ENCODE results near the gene SMCHD1. TPM values are rescaled to one million over a fixed set of nuclear protein-coding genes. Genes with fewer than 3 reads are reported as not detected.

SMCHD1 gene
- total RNA-seq, 1 donor from 2014 or later, result 54.1 TPM

DNA sequence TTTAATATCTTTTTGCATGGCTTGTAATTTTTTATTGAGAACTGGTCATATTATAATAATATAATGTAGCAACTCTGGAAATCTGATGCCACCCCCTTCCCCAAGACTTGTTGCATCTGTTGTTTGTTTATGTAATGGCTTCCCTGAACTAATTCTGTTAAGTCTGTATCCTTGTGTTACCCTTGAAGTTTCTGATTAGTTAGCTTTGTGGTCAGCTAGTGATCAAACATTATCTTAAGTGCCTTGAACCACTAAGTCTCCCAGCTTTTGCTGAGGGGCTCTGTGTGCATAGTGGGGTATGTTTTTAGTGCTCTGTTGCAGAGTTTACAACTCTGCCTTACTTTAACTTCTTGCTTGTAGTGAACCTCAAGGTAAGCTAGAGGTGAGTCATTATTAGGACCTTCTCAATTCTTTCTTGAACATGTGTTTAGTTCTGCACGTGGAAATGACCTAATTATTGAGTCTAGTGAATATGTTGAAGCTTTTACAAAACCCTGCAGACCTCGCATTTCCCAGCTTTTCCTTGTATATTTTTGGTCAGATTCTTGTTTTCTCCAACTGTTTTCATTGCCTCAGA, 24.8 kb downstream of the SMCHD1 start:
- no peak overlapping the region for H3K27ac ChIP-seq
- TF ChIP-seq, protein P1, sequence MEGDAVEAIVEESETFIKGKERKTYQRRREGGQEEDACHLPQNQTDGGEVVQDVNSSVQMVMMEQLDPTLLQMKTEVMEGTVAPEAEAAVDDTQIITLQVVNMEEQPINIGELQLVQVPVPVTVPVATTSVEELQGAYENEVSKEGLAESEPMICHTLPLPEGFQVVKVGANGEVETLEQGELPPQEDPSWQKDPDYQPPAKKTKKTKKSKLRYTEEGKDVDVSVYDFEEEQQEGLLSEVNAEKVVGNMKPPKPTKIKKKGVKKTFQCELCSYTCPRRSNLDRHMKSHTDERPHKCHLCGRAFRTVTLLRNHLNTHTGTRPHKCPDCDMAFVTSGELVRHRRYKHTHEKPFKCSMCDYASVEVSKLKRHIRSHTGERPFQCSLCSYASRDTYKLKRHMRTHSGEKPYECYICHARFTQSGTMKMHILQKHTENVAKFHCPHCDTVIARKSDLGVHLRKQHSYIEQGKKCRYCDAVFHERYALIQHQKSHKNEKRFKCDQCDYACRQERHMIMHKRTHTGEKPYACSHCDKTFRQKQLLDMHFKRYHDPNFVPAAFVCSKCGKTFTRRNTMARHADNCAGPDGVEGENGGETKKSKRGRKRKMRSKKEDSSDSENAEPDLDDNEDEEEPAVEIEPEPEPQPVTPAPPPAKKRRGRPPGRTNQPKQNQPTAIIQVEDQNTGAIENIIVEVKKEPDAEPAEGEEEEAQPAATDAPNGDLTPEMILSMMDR (IDR thresholded peaks at IDR 0.05), result no peak

DNA sequence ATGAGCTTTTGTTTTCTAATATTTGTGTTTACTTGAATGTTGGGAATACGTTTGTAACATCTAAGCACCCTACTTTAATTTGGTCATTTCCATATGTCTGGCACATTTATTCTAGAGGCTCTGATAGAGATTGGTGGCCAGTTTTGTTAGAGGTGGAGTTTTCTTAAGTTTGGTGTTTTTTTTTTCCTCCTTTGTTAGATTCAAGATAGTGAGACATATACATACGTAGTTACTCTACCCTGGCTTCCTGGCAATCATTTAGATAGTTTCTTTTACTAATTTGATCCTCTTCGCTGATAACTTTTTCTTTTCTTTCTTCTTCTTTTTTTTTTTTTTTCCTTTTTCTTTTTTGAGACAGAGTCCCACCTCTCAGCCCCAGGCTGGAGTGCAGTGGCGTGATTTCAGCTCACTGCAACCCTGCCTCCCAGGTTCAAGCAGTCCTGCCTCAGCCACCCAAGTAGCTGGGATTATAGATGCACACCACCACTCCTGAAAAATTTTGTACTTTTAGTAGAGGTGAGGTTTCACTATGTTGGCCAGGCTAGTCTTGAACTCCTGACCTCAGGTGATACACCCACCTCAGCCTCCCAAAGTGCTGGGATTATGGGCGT, 26.6 kb downstream of the SMCHD1 start:
- peaks cover 8% of the 10 kb centered on the region for H3K4me1 ChIP-seq
- DNase-seq (no peak), ATAC-seq (no peak)
- H3K27me3 ChIP-seq, result no peaks in the 10 kb centered on the region
- peaks cover 27% of the 10 kb centered on the region for H3K36me3 ChIP-seq
- intact Hi-C loops (cut with DNase I), result no loop called here
- TF ChIP-seq, protein P1 (IDR thresholded peaks at IDR 0.05), result no peak
- H3K4me3 ChIP-seq, result no peak overlapping the region
- H3K9me3 ChIP-seq, result peaks cover 5% of the 10 kb centered on the region
- H3K27ac ChIP-seq, result no peak overlapping the region

More for the DNA sequence above, 24.8 kb downstream of the SMCHD1 start:
- Histone ChIP-seq H3K4me1 (peaks cover 8% of the 10 kb centered on the region), H3K36me3 (peaks cover 43% of the 10 kb centered on the region), H3K4me3 (no peak overlapping the region), H3K9me3 (no peaks in the 10 kb centered on the region), H3K27me3 (no peaks in the 10 kb centered on the region)
- intact Hi-C loops (cut with DNase I), result no loop called here
- DNase-seq (no peak), ATAC-seq (no peak)

DNA sequence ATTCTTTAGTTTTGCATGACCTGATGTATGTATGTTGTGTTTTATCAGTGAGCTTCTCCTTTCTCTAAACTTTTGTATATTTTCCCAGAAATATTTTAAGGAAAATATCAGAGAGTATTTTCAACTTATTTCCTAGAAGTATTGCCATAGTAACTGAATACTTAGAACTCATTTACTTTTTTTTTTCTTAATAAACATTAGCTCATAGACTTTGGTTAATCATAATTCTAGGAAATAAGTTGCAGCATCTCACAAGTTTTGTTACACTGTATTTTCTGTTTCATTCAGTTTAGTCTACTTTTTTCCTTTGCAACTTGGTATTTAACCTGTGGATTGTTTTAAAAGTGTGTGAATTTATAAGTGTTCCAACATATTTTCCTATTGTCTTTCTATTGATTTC, 27.5 kb downstream of the SMCHD1 start:
- TF ChIP-seq, protein P1 (IDR thresholded peaks at IDR 0.05), result no peak
- Histone ChIP-seq H3K27me3 (no peaks in the 10 kb centered on the region), H3K4me3 (no peak overlapping the region), H3K36me3 (peaks cover 20% of the 10 kb centered on the region), H3K27ac (no peak overlapping the region), H3K4me1 (peaks cover 8% of the 10 kb centered on the region), H3K9me3 (peaks cover 5% of the 10 kb centered on the region)
- ATAC-seq (no peak), DNase-seq (no peak)
- intact Hi-C loops (cut with DNase I), result no loop called here

DNA sequence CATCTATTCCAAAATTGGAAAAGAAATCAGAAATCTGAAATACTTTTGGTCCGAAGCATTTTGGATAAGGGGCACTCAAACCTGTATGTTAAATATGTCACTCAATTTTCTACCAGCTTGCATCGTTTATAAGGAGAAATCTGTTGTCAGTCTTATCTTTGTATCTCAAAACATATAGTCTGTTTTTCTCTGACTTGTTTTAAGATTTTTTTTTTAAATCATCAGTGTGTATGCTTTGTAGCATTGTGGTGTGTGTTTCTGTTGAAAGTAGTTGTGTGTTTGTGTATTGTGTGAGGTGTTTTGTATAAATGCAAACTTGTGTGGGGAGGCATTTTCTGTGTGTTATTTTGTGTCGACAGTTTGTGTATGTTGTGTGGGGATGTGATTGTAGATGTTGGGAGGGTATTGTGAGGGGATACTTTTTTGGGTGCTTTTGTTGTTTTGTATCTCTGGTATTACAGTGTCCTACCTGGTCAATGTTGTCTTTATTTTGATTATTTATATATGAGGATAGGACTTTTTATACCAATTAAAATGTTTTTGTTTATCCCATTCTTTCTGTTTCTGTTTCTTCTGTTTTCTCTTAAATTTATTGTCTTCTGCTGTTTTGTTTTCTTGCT, 30.9 kb downstream of the SMCHD1 start:
- Histone ChIP-seq H3K27ac (no peak overlapping the region), H3K4me1 (peaks cover 8% of the 10 kb centered on the region), H3K9me3 (peaks cover 5% of the 10 kb centered on the region), H3K27me3 (no peaks in the 10 kb centered on the region), H3K4me3 (no peak overlapping the region), H3K36me3 (peaks cover 39% of the 10 kb centered on the region)
- TF ChIP-seq, protein P1 (IDR thresholded peaks at IDR 0.05), result no peak
- DNase-seq, result no peak
- ATAC-seq, result no peak
- intact Hi-C loops (cut with DNase I), result no loop called here

DNA sequence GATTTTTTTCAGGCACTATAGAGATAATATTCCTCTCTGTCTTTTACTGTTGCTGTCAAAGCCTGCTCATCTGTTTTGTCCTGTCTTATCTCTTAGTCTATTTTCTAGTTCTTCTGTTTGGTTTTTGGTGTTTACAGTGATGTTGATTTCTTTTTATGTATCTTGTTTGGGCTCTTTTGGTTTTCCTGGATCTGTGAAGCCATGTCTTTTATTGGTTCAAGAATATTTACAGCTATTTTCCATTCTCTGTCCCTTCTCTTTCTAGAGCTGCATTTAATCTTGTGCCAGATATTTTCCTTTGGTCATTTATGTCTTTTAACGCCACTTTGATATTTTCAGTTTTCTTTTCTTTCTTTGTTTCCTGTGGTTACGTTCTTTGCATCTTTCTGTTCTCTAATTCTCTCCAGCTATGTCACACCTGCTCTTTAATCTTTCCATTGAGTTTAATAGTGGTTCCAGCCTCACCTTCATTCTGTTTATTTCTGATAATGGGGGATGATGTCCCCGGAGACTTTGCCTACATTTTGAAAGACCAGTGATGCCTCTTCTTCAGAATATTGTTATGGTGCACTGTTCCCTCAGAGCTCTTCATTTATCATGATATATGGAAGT, 32.0 kb downstream of the SMCHD1 start:
- intact Hi-C loops (cut with DNase I), result no loop called here

More for the DNA sequence above, 32.0 kb downstream of the SMCHD1 start:
- H3K36me3 ChIP-seq, result peaks cover 46% of the 10 kb centered on the region
- no peak overlapping the region for H3K27ac ChIP-seq
- H3K9me3 ChIP-seq, result peaks cover 5% of the 10 kb centered on the region
- H3K27me3 ChIP-seq, result no peaks in the 10 kb centered on the region
- TF ChIP-seq, protein P1 (IDR thresholded peaks at IDR 0.05), result no peak
- ATAC-seq (no peak), DNase-seq (no peak)
- H3K4me3 ChIP-seq, result no peak overlapping the region
- H3K4me1 ChIP-seq, result peaks cover 8% of the 10 kb centered on the region
